ENCODE results near the gene CRABP2. TPM values are rescaled to one million over a fixed set of nuclear protein-coding genes. Genes with fewer than 3 reads are reported as not detected.

Gene CRABP2
- total and polyA plus RNA-seq, 2 of the 13 experiments (the other 11 are each of a cell fraction or from before 2014, with no cell fraction given) = 0.40 to 0.60 TPM

GRCh38 chr1:156666862-156667609 lies 38.3 kb downstream of the CRABP2 start (continued):
- TF ChIP-seq ZMYM3 (CRISPR knock-in tag; IDR thresholded peaks at IDR 0.05) (peak; percentile 71; the same call in 1 of the 2 replicates), ZNF3 (CRISPR knock-in tag; IDR thresholded peaks at IDR 0.05) (0 out of 2 replicates have a peak, but pooled peaks have one; percentile 26), PRDM15 (CRISPR knock-in tag; IDR thresholded peaks at IDR 0.05) (no peak), ZNF281 (CRISPR knock-in tag; IDR thresholded peaks at IDR 0.05; ENCODE audit: borderline replicate concordance) (no peak), ZNF674 (CRISPR knock-in tag; IDR thresholded peaks at IDR 0.05; ENCODE audit: low read depth) (no peak), ZNF510 (CRISPR knock-in tag; IDR thresholded peaks at IDR 0.05; ENCODE audit: low read depth) (no peak), ISL2 (CRISPR knock-in tag; IDR thresholded peaks at IDR 0.05) (no peak), SNAPC5 (CRISPR knock-in tag; IDR thresholded peaks at IDR 0.05; ENCODE audit: borderline replicate concordance) (no peak)
